ENCODE results near the gene NGRN.
A peak's percentile ranks its signal among the peaks of the same experiment; 100 is the strongest.

DNA sequence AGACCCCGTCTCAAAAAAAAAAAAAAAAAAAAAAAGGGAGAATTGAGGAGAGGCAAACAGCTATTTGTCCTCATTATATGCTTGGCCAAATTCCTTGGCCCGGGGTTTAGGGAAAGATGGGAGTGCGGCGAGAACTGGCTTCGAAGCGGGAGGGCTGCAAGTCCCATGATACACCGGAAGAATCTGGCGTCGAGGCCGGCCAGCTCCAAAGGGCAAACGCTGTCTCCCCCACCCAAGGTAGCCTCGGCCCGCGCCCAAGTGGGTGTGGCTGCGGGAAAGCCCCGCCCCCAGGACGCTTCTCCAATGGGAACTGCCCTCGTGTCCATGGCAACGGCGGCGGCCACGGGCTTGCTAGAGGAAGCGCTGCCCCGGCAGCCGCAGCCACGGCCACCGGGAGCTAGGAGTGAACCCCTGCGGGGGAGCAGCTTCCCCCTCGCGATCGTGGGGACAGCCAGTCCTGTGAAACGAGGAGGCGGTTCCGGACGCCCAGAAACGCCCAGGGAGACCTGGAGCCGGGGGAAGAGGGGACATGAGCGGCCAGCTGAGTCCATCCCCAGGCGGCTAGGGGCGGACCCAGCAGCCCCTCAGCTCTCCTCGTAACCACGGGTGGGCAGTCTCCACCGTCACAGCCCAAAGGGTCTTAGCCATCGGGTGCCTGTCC lies 16.1 kb upstream of the NGRN start, which contains the start of gene TTLL13:
- TF ChIP-seq, protein P1, sequence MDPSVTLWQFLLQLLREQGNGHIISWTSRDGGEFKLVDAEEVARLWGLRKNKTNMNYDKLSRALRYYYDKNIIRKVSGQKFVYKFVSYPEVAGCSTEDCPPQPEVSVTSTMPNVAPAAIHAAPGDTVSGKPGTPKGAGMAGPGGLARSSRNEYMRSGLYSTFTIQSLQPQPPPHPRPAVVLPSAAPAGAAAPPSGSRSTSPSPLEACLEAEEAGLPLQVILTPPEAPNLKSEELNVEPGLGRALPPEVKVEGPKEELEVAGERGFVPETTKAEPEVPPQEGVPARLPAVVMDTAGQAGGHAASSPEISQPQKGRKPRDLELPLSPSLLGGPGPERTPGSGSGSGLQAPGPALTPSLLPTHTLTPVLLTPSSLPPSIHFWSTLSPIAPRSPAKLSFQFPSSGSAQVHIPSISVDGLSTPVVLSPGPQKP (IDR thresholded peaks at IDR 0.05; ENCODE audit: borderline replicate concordance, low read depth, low read length): no peak
- no peak for TF ChIP-seq POLR2A (IDR thresholded peaks at IDR 0.05; ENCODE audit: low read depth, low read length)
- peak; percentile 92; the same call in 1 of the 2 replicates for TF ChIP-seq MXI1 (IDR thresholded peaks at IDR 0.05; ENCODE audit: borderline replicate concordance, low read depth, low read length)
- TF ChIP-seq, protein P2, sequence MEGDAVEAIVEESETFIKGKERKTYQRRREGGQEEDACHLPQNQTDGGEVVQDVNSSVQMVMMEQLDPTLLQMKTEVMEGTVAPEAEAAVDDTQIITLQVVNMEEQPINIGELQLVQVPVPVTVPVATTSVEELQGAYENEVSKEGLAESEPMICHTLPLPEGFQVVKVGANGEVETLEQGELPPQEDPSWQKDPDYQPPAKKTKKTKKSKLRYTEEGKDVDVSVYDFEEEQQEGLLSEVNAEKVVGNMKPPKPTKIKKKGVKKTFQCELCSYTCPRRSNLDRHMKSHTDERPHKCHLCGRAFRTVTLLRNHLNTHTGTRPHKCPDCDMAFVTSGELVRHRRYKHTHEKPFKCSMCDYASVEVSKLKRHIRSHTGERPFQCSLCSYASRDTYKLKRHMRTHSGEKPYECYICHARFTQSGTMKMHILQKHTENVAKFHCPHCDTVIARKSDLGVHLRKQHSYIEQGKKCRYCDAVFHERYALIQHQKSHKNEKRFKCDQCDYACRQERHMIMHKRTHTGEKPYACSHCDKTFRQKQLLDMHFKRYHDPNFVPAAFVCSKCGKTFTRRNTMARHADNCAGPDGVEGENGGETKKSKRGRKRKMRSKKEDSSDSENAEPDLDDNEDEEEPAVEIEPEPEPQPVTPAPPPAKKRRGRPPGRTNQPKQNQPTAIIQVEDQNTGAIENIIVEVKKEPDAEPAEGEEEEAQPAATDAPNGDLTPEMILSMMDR (conservative IDR thresholded peaks at IDR 0.05; ENCODE audit: low read depth, low read length): no peak
- TF ChIP-seq RCOR1 (IDR thresholded peaks at IDR 0.05; ENCODE audit: insufficient replicate concordance, low read length): no peak
- no peak for TF ChIP-seq BHLHE40 (IDR thresholded peaks at IDR 0.05; ENCODE audit: low read depth, low read length)
- TF ChIP-seq CEBPB (IDR thresholded peaks at IDR 0.05; ENCODE audit: low read depth, low read length): no peak
- no peak for TF ChIP-seq SMC3 (IDR thresholded peaks at IDR 0.05; ENCODE audit: low read depth, low read length)
- no peak for TF ChIP-seq CHD1 (IDR thresholded peaks at IDR 0.05; ENCODE audit: low read depth, low read length)
- TF ChIP-seq MAZ (IDR thresholded peaks at IDR 0.05; ENCODE audit: borderline replicate concordance, low read depth, low read length): peak; percentile 21; the same call in 1 of the 2 replicates
- TF ChIP-seq FOS (IDR thresholded peaks at IDR 0.05; ENCODE audit: low read depth, low read length): no peak
- no peak for TF ChIP-seq NFE2L2 (IDR thresholded peaks at IDR 0.05; ENCODE audit: low read depth, low read length)
- no peak for TF ChIP-seq MAFK (IDR thresholded peaks at IDR 0.05; ENCODE audit: low read depth, low read length)
- TF ChIP-seq RAD21 (IDR thresholded peaks at IDR 0.05; ENCODE audit: low read length): no peak
